K562 (cell line): ENCODE results near the gene LTBP1. TPM values are rescaled to one million over a fixed set of nuclear protein-coding genes. Genes with fewer than 3 reads are reported as not detected.

Source experiments
- ATAC-seq: fragments of 200-7000 bp; cut with Tn5 transposase; 3 replicates; pipeline ENCODE4 v1.9.1; 2020; ENCODE audit warnings: moderate library complexity
- BruUV-seq: library from RNA; stranded (reverse); fragments of 400-500 nt; replicated peaks from 2 replicates; lab custom pipeline; 2021; lab: Mats Ljungman, UMichigan
- CTCF ChIA-PET: fragments of 300-600 bp; formaldehyde crosslinking; extraction: SDS; loops from one replicate; lab custom pipeline; 2021; ENCODE audit warnings: low intra/inter-chr PET ratio; lab: Yijun Ruan, JAX
- POLR2A ChIA-PET: fragments of 300-600, 350-650 bp; sonication (Branson Sonifier 250); formaldehyde crosslinking; extraction: SDS; loops from one replicate; lab custom pipeline; 2021; ENCODE audit warnings: antibody characterized with exemption, inconsistent platforms; lab: Yijun Ruan, JAX
- DNase-seq, 4 experiments: peaks; one replicate each; pipeline versions ENCODE4 v3.0.0 to v3.0.0-alpha.2; 2011 to 2018; ENCODE audit warnings: low spot score in 3 of 4, mixed read lengths in 3 of 4; ENCODE audit errors: extremely low read depth in 1 of 4
- FAIRE-seq: peaks from 2 replicates; lab custom pipeline; 2011; peaks lifted over from hg19 to GRCh38; lab: Jason Lieb, UNC
- H2AFZ ChIP-seq: 2 replicates; pipeline ENCODE4 v1.6.0; 2011; ENCODE audit warnings: low read depth, low read length, control low read depth, inconsistent platforms
- H3K27ac ChIP-seq: fragments of 200-600 bp; 3 replicates; pipeline ENCODE4 v1.8.0; 2011; ENCODE audit warnings: low read depth, mild to moderate bottlenecking, control low read depth, inconsistent platforms, low read length, moderate library complexity, mixed read lengths; ENCODE audit errors: extremely low read depth
- H3K27me3 ChIP-seq, 2 experiments: fragments of 300-600 bp in 1 of 2; 2 replicates in 1 of 2; 3 replicates in 1 of 2; pipeline versions ENCODE4 v1.6.0 to v1.8.0; 2011; ENCODE audit warnings: inconsistent platforms in 2 of 2, low read length in 2 of 2, mild to moderate bottlenecking in 1 of 2, mixed read lengths in 1 of 2, moderate library complexity in 1 of 2; ENCODE audit not compliant: control insufficient read depth in 2 of 2, insufficient read depth in 2 of 2
- H3K36me3 ChIP-seq: fragments of 300-600 bp; 3 replicates; pipeline ENCODE4 v1.8.0; 2011; ENCODE audit warnings: mild to moderate bottlenecking, low read length, inconsistent platforms; ENCODE audit not compliant: control insufficient read depth, insufficient read depth
- H3K4me1 ChIP-seq, 2 experiments: fragments of 200-600 bp in 1 of 2; replicated peaks in 1 of 2; 2 replicates in 1 of 2; 3 replicates in 1 of 2; pipeline versions ENCODE4 v1.5.1 to v1.8.0; 2011; ENCODE audit warnings: inconsistent platforms in 2 of 2, low read length in 2 of 2, mild to moderate bottlenecking in 1 of 2, mixed read lengths in 1 of 2, moderate library complexity in 1 of 2; ENCODE audit not compliant: control insufficient read depth in 2 of 2, insufficient read depth in 2 of 2
- H3K4me2 ChIP-seq: 2 replicates; pipeline ENCODE4 v1.6.1; 2011; ENCODE audit warnings: low read length, control low read depth, inconsistent platforms, mixed read lengths; ENCODE audit not compliant: insufficient read depth
- H3K4me3 ChIP-seq: fragments of 200-600 bp; sonication (generic), shearing (Covaris generic); 2 replicates; pipeline ENCODE4 v1.5.1; 2016; ENCODE audit warnings: control low read depth, inconsistent platforms
- H3K79me2 ChIP-seq: fragments of 200-600 bp; 3 replicates; pipeline ENCODE4 v1.8.0; 2011; ENCODE audit warnings: low read length, inconsistent platforms; ENCODE audit not compliant: control insufficient read depth, insufficient read depth
- H3K9ac ChIP-seq, 2 experiments: 2 replicates each; pipeline versions ENCODE4 v1.6.0 to v1.6.1; 2011; ENCODE audit warnings: low read depth in 2 of 2, low read length in 2 of 2, control low read depth in 1 of 2, inconsistent platforms in 1 of 2, mild to moderate bottlenecking in 1 of 2, mixed read lengths in 1 of 2; ENCODE audit not compliant: insufficient read depth in 1 of 2
- H3K9me1 ChIP-seq: one replicate; pipeline ENCODE4 v1.6.0; 2011; ENCODE audit warnings: inconsistent platforms, mild to moderate bottlenecking, low read length, moderate library complexity; ENCODE audit not compliant: control insufficient read depth, insufficient read depth
- H3K9me3 ChIP-seq: replicated peaks from 2 replicates; pipeline ENCODE4 v1.5.1; 2011; ENCODE audit warnings: low read depth, low read length, inconsistent platforms; ENCODE audit not compliant: control insufficient read depth, insufficient read depth
- H4K20me1 ChIP-seq: replicated peaks from 2 replicates; pipeline ENCODE4 v1.6.1; 2011; ENCODE audit warnings: low read length, inconsistent platforms, mixed read lengths; ENCODE audit not compliant: control insufficient read depth, insufficient read depth
- ATF4 ChIP-seq: fragments of 450-650 bp; formaldehyde crosslinking; IDR thresholded peaks from 2 replicates; pipeline ENCODE4 v1.4.0; 2022; ENCODE audit warnings: mild to moderate bottlenecking, moderate library complexity
- CBFB ChIP-seq: sonication (generic); formaldehyde crosslinking; IDR thresholded peaks from 2 replicates; pipeline ENCODE4 v1.4.0; 2020; ENCODE audit warnings: mild to moderate bottlenecking, missing genetic modification reagents
- EZH2 ChIP-seq: IDR thresholded peaks from 2 replicates; pipeline ENCODE4 v1.6.1; 2012; ENCODE audit warnings: low read depth, mild to moderate bottlenecking, inconsistent platforms, low read length, borderline replicate concordance
- GABPA ChIP-seq: fragments of 200-800 bp; sonication (Bioruptor generic); conservative IDR thresholded peaks from 2 replicates; pipeline ENCODE4 v1.6.1; 2016; ENCODE audit warnings: low read depth, missing genetic modification characterization, missing compliant biosample characterization
- MIER1 ChIP-seq: fragments of 450-650 bp; IDR thresholded peaks from 2 replicates; pipeline ENCODE4 v1.6.1; 2016; ENCODE audit warnings: antibody characterized with exemption, mild to moderate bottlenecking, low read depth
- POLR2G ChIP-seq: fragments of 200-400 bp; formaldehyde crosslinking; IDR thresholded peaks from 2 replicates; pipeline ENCODE4 v1.6.1; 2017; ENCODE audit warnings: low read depth, mild to moderate bottlenecking, antibody characterized with exemption, low read length, moderate library complexity
- SETDB1 ChIP-seq: IDR thresholded peaks from one replicate; pipeline ENCODE4 v1.6.1; 2012; ENCODE audit warnings: low read length, control low read depth, inconsistent platforms
- ZBTB26 ChIP-seq: fragments of 450-650 bp; formaldehyde crosslinking; IDR thresholded peaks from 2 replicates; pipeline ENCODE4 v1.4.0; 2022; ENCODE audit warnings: missing genetic modification characterization
- ZBTB34 ChIP-seq: fragments of 250-450 bp; sonication (Bioruptor Pico); IDR thresholded peaks from 2 replicates; pipeline ENCODE4 v1.8.0; 2021; ENCODE audit warnings: mild to moderate bottlenecking, moderate library complexity
- ZBTB8A ChIP-seq: fragments of 450-650 bp; IDR thresholded peaks from 2 replicates; pipeline ENCODE4 v1.6.1; 2018; ENCODE audit warnings: mild to moderate bottlenecking, moderate library complexity; ENCODE audit not compliant: partially characterized antibody
- ZNF277 ChIP-seq: fragments of 250-450 bp; sonication (Bioruptor Pico); IDR thresholded peaks from 2 replicates; pipeline ENCODE4 v1.8.0; 2022; ENCODE audit warnings: inconsistent platforms, mild to moderate bottlenecking, moderate library complexity, borderline replicate concordance
- WGBS: fragments of 100-300 bp; shearing (Covaris generic); methylation state at CpG from one replicate; pipeline ENCODE4 v1.1.6; 2016; ENCODE audit warnings: low coverage, mixed read lengths; ENCODE audit not compliant: insufficient coverage; ENCODE audit errors: missing lambda C conversion rate; 5-methylcytosine and 5-hydroxymethylcytosine counted together
- in situ Hi-C: fragments of 300-500 bp; cut with MboI; formaldehyde crosslinking; loops from 4 replicates; pipeline ENCODE4 v1.15.0; 2018; ENCODE audit warnings: inconsistent platforms, mixed read lengths
- intact Hi-C: fragments of 100-400 bp; cut with micrococcal nuclease; formaldehyde crosslinking; loops from 2 replicates; pipeline ENCODE4 v1.14.2; 2022
- polyA plus RNA-seq, 8 experiments: library from polyadenylated mRNA; depleted of rRNA in 4 of 8; stranded (reverse) in 5 of 8; unstranded in 3 of 8; fragments of >200 nt; fragmentation: Nextera tagmentation in 2 of 8; fragmentation: Illumina TruSeq in 1 of 8; extraction: Ambion mirVana in 2 of 8; extraction: Trizol in 1 of 8; gene quantifications; 2 replicates each; pipeline versions ENCODE4 v1.2.1 to v1.2.3, GENCODE V29; 2011 to 2014; ENCODE audit warnings: inconsistent platforms in 1 of 8, missing spikeins in 1 of 8
- total RNA-seq, 7 experiments: library from RNA; depleted of rRNA in 6 of 7; stranded (reverse); fragments of >200 nt in 6 of 7; fragmentation: Illumina TruSeq in 2 of 7; extraction: Trizol in 2 of 7; gene quantifications; 2 replicates each; pipeline versions ENCODE4 v1.2.1 to v1.2.3, GENCODE V29; 2011 to 2021; ENCODE audit warnings: low replicate concordance in 1 of 7

Gene LTBP1
- total and polyA plus RNA-seq, 9 of the 15 experiments (the other 6 are each of a cell fraction or from before 2014, with no cell fraction given) = 3.6 to 16.4 (median 8.5) TPM

GRCh38 chr2:33335516-33335915 lies 388.8 kb downstream of the LTBP1 start:
- H3K4me1 ChIP-seq = no peaks in the 10 kb centered on the region
- H3K9ac ChIP-seq = no peak overlapping the region
- H3K27ac ChIP-seq = no peak overlapping the region
- H3K79me2 ChIP-seq = no peaks in the 10 kb centered on the region
- H2AFZ ChIP-seq = no peak overlapping the region
- in situ Hi-C loops = no loop called here
- H3K4me3 ChIP-seq = no peak overlapping the region
- H3K27me3 ChIP-seq = no peaks in the 10 kb centered on the region
- no peak for TF ChIP-seq EZH2
- TF ChIP-seq POLR2G = no peak
- no peak for TF ChIP-seq ZBTB34 (CRISPR knock-in tag)
- TF ChIP-seq ZNF277 (CRISPR knock-in tag) = no peak
- no peak for TF ChIP-seq GABPA
- TF ChIP-seq ZBTB8A = no peak
- no peak for TF ChIP-seq CBFB (CRISPR knock-in tag)
- no peak for TF ChIP-seq ZBTB26 (CRISPR knock-in tag)
- TF ChIP-seq MIER1 = no peak
- TF ChIP-seq SETDB1 = no peak
- no peak for TF ChIP-seq ATF4
- intact Hi-C loops = no loop called here
- no peaks in the 10 kb centered on the region for H3K9me1 ChIP-seq
- no peaks in the 10 kb centered on the region for H3K9me3 ChIP-seq
- ChIA-PET CTCF (no interaction called here), POLR2A (interaction anchor here (0.9 kb wide), 1 partner anchor 12 kb away, joined by 3 read pairs; no protein-coding TSS in a partner anchor)
- no peaks in the 10 kb centered on the region for H3K36me3 ChIP-seq
- H3K4me2 ChIP-seq = no peak overlapping the region
- ATAC-seq (no peak), DNase-seq (no peak), FAIRE-seq (no peak)
- WGBS = 54% methylated on average over 3 of the region's 3 CpGs
- H4K20me1 ChIP-seq = no peaks in the 10 kb centered on the region
- no TSS peak for BruUV-seq
